GM12878 (cell line): Measurements from ENCODE around the gene IRS2. TPM values are rescaled to one million over a fixed set of nuclear protein-coding genes. Genes with fewer than 3 reads are reported as not detected.

Experiments used
- ATF3 ChIP-seq: IDR thresholded peaks from 2 replicates; pipeline ENCODE4 v1.6.1; 2011; ENCODE audit warnings: low read depth, mild to moderate bottlenecking, low read length, moderate library complexity, borderline replicate concordance; ENCODE audit errors: extremely low read depth
- ESRRA ChIP-seq: IDR thresholded peaks from 2 replicates; pipeline ENCODE4 v1.6.1; 2012; ENCODE audit warnings: mild to moderate bottlenecking, low read length, improper control_type of control experiment
- IRF3 ChIP-seq: fragments of 450-650 bp; IDR thresholded peaks from 2 replicates; pipeline ENCODE4 v1.6.1; 2014; ENCODE audit warnings: mild to moderate bottlenecking
- PRDM15 ChIP-seq: fragments of 450-650 bp; formaldehyde crosslinking; IDR thresholded peaks from 2 replicates; pipeline ENCODE4 v1.4.0; 2020; ENCODE audit warnings: mild to moderate bottlenecking, moderate library complexity
- SUZ12 ChIP-seq: fragments of 200-600 bp; sonication (generic); IDR thresholded peaks from one replicate; pipeline ENCODE4 v1.6.1; 2018; ENCODE audit warnings: antibody characterized with exemption, mild to moderate bottlenecking; ENCODE audit not compliant: unreplicated experiment
- TBL1XR1 ChIP-seq: IDR thresholded peaks from 2 replicates; pipeline ENCODE4 v1.6.1; 2012; ENCODE audit warnings: low read depth, low read length, improper control_type of control experiment
- TCF12 ChIP-seq: IDR thresholded peaks from 2 replicates; pipeline ENCODE4 v1.6.1; 2011; ENCODE audit warnings: low read depth, mild to moderate bottlenecking, low read length
- ZBTB40 ChIP-seq: fragments of 450-650 bp; IDR thresholded peaks from 2 replicates; pipeline ENCODE4 v1.6.1; 2016; ENCODE audit warnings: mild to moderate bottlenecking, moderate library complexity, borderline replicate concordance
- polyA plus RNA-seq, 11 experiments: library from polyadenylated mRNA; depleted of rRNA in 4 of 11; unstranded in 6 of 11; stranded (reverse) in 5 of 11; fragments of >200 nt; fragmentation: Nextera tagmentation in 4 of 11; fragmentation: Illumina TruSeq in 1 of 11; extraction: Ambion mirVana in 4 of 11; extraction: Trizol in 1 of 11; gene quantifications; 1 replicate in 1 of 11; 2 replicates in 10 of 11; pipeline versions ENCODE4 v1.2.1 to v1.2.3, GENCODE V29; 2011 to 2016; ENCODE audit warnings: inconsistent platforms in 2 of 11, missing spikeins in 2 of 11, low read depth in 1 of 11
- total RNA-seq, 4 experiments: library from RNA; depleted of rRNA in 3 of 4; stranded (reverse); fragments of >200 nt in 3 of 4; fragmentation: Illumina TruSeq in 1 of 4; extraction: Trizol in 1 of 4; gene quantifications; 2 replicates each; pipeline versions ENCODE4 v1.2.1 to v1.2.3, GENCODE V29; 2013 to 2021

The IRS2 gene
- total and polyA plus RNA-seq, 10 of the 15 experiments (the other 5 are each of a cell fraction or from before 2014, with no cell fraction given) = 0.01 to 0.31 (median 0.07) TPM; not detected in 6

GRCh38 chr13:109745060-109745459 lies 41.3 kb downstream of the IRS2 start (continued):
- TF ChIP-seq ZBTB40 = no peak
- no peak for TF ChIP-seq SUZ12
- no peak for TF ChIP-seq ATF3
- TF ChIP-seq TBL1XR1 = no peak
- no peak for TF ChIP-seq ESRRA
- no peak for TF ChIP-seq TCF12
- TF ChIP-seq PRDM15 (CRISPR knock-in tag) = no peak
- TF ChIP-seq IRF3 = no peak
- TF ChIP-seq, all 136 proteins: peak for 0
